ENCODE data around the gene HHAT.
"Not testable (repeated sequence)": the region's sequence is repeated elsewhere in the genome, so short reads cannot be mapped to it uniquely, and the experiment has no call there.

The HHAT gene

GRCh38 chr1:210344706-210345105 lies 16.0 kb downstream of the HHAT start:
- H3K27ac ChIP-seq, result no peak overlapping the region

GRCh38 chr1:210347112-210347511 lies 18.4 kb downstream of the HHAT start:
- no peak overlapping the region for H3K27ac ChIP-seq
- H3K4me3 ChIP-seq, result no peak overlapping the region

More at GRCh38 chr1:210344706-210345105, 16.0 kb downstream of the HHAT start:
- no peak overlapping the region for H3K4me3 ChIP-seq

GRCh38 chr1:210351496-210351895 lies 22.8 kb downstream of the HHAT start:
- H3K4me3 ChIP-seq, result no peak overlapping the region

GRCh38 chr1:210352575-210352974 lies 23.9 kb downstream of the HHAT start:
- no peak overlapping the region for H3K4me3 ChIP-seq
- H3K27ac ChIP-seq, result no peak overlapping the region

More at GRCh38 chr1:210351496-210351895, 22.8 kb downstream of the HHAT start:
- no peak overlapping the region for H3K27ac ChIP-seq

GRCh38 chr1:210354305-210354704 lies 25.6 kb downstream of the HHAT start:
- not testable (repeated sequence) for H3K4me3 ChIP-seq, H3K27ac ChIP-seq

GRCh38 chr1:210358626-210359025 lies 29.9 kb downstream of the HHAT start:
- H3K4me3 ChIP-seq, result no peak overlapping the region
- H3K27ac ChIP-seq, result no peak overlapping the region

GRCh38 chr1:210359255-210359654 lies 30.6 kb downstream of the HHAT start:
- H3K4me3 ChIP-seq, result no peak overlapping the region

GRCh38 chr1:210360852-210361477 lies 32.3 kb downstream of the HHAT start:
- H3K27ac ChIP-seq, result no peak overlapping the region
- no peak overlapping the region for H3K4me3 ChIP-seq

More at GRCh38 chr1:210359255-210359654, 30.6 kb downstream of the HHAT start:
- H3K27ac ChIP-seq, result no peak overlapping the region

- no peak overlapping the region for H3K4me3 ChIP-seq
- H3K27ac ChIP-seq, result no peak overlapping the region
These were observed 33.0 kb downstream of the HHAT start for GRCh38 chr1:210361665-210362064.

- H3K27ac ChIP-seq, result no peak overlapping the region
These were observed 33.8 kb downstream of the HHAT start for GRCh38 chr1:210362526-210362925.

GRCh38 chr1:210363119-210363518 lies 34.4 kb downstream of the HHAT start:
- no peak overlapping the region for H3K4me3 ChIP-seq
- H3K27ac ChIP-seq, result no peak overlapping the region

More at GRCh38 chr1:210362526-210362925, 33.8 kb downstream of the HHAT start:
- no peak overlapping the region for H3K4me3 ChIP-seq

GRCh38 chr1:210364479-210364878 lies 35.8 kb downstream of the HHAT start:
- H3K27ac ChIP-seq, result peak overlapping the region in 7 of 21 experiments; percentile 2 to 65 (median 17)
- H3K4me3 ChIP-seq, result no peak overlapping the region

- Histone ChIP-seq H3K4me3 (no peak overlapping the region), H3K27ac (no peak overlapping the region)
These were observed 38.1 kb downstream of the HHAT start for GRCh38 chr1:210366767-210367166.

- no peak overlapping the region for H3K4me3 ChIP-seq
- H3K27ac ChIP-seq, result no peak overlapping the region
These were observed 38.9 kb downstream of the HHAT start for GRCh38 chr1:210367566-210367965.

- H3K27ac ChIP-seq, result no peak overlapping the region
- H3K4me3 ChIP-seq, result no peak overlapping the region
These were observed 40.7 kb downstream of the HHAT start for GRCh38 chr1:210369425-210369824.

- Histone ChIP-seq H3K27ac (no peak overlapping the region), H3K4me3 (no peak overlapping the region)
These were observed 43.2 kb downstream of the HHAT start for GRCh38 chr1:210371916-210372315.

GRCh38 chr1:210372491-210372890 lies 43.8 kb downstream of the HHAT start:
- Histone ChIP-seq H3K27ac (no peak overlapping the region), H3K4me3 (no peak overlapping the region)

- Histone ChIP-seq H3K27ac (peak overlapping the region in 5 of 21 experiments; percentile 0 to 80 (median 33)), H3K4me3 (no peak overlapping the region)
These were observed 44.4 kb downstream of the HHAT start for GRCh38 chr1:210372931-210373627.

- peak overlapping the region in 7 of 21 experiments; percentile 0 to 80 (median 33) for H3K27ac ChIP-seq
These were observed 44.9 kb downstream of the HHAT start for GRCh38 chr1:210373628-210373877.

GRCh38 chr1:210373878-210374599 lies 45.3 kb downstream of the HHAT start:
- Histone ChIP-seq H3K27ac (peak overlapping the region in 13 of 21 experiments; percentile 5 to 80 (median 52)), H3K4me3 (no peak overlapping the region)

More at GRCh38 chr1:210373628-210373877, 44.9 kb downstream of the HHAT start:
- no peak overlapping the region for H3K4me3 ChIP-seq

- Histone ChIP-seq H3K4me3 (no peak overlapping the region), H3K27ac (peak overlapping the region in 4 of 21 experiments; percentile 5 to 80 (median 56))
These were observed 45.9 kb downstream of the HHAT start for GRCh38 chr1:210374600-210374953.

All from skin epidermis (tissue), 12 donors.